IPS-18a (cell line): Measurements from ENCODE around the gene ZNF140.

Source experiments
- H3K27ac ChIP-seq: one replicate; pipeline ENCODE4 v1.5.1; 2013; ENCODE audit warnings: low read length
- H3K27me3 ChIP-seq: one replicate; pipeline ENCODE4 v1.6.1; 2013; ENCODE audit warnings: mild to moderate bottlenecking, low read length; ENCODE audit not compliant: control insufficient read depth, insufficient read depth
- H3K36me3 ChIP-seq: one replicate; pipeline ENCODE4 v1.6.1; 2013; ENCODE audit warnings: low read depth, low read length; ENCODE audit not compliant: control insufficient read depth
- H3K4me1 ChIP-seq: one replicate; pipeline ENCODE4 v1.6.1; 2013; ENCODE audit warnings: low read depth, low read length; ENCODE audit not compliant: control insufficient read depth
- H3K4me3 ChIP-seq: one replicate; pipeline ENCODE4 v1.5.1; 2013; ENCODE audit warnings: low read length
- H3K9ac ChIP-seq: one replicate; pipeline ENCODE4 v1.6.1; 2013; ENCODE audit warnings: mild to moderate bottlenecking, low read length, moderate library complexity
- H3K9me3 ChIP-seq: one replicate; pipeline ENCODE4 v1.6.1; 2013; ENCODE audit warnings: low read depth, low read length; ENCODE audit not compliant: control insufficient read depth

The ZNF140 gene

DNA sequence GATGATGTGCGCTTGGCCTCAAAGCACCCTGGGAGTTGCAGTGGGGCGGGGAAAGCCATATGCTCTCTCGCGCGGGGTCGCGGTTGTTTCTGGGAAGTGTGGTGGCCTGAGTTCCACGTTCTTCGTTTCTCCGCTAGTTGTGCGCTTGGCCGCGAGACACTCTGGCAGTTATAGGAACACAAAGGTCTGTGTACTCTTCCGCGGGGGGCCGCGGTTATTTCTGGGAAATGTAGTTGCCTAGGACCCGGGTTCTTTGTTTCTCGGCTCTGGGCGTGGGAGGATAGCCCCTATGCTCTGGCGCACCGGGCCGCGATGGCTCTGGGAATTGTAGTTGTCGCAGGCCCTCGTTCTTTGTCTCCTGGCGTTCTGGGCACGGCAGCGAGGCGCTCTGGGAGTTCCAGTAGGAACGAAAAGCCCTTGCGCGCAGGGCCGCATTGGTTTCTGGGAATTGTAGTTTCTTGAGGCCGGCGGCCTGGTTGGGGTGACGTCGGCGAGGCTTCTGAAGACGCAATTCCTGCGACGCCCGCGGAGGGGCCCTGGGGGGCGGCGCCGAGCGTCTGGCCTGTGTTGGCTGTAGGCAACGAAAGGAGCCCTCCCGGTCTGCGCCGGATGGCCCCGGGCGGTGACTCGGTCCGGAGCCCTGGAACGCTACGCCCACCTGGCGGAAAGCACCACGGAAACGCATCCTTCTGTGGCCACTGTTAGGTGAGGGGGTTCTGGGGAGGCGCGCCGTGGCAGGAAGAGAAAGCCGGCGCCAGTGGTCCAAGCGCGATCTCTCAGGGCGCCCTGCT lies at the start of gene ZNF140:
Gene ZNF140 (plus strand): TSS at position 556 of the 791 bp plus-strand sequence. CDS start 398 bp downstream, outside the sequence.
- Histone ChIP-seq H3K36me3 (peaks cover 21% of the 10 kb centered on the region), H3K27me3 (no peaks in the 10 kb centered on the region), H3K9me3 (peaks cover 66% of the 10 kb centered on the region), H3K9ac (peak within 1 kb of the TSS; percentile 93), H3K4me1 (no peaks in the 10 kb centered on the region), H3K27ac (peak within 1 kb of the TSS; percentile 96), H3K4me3 (peak within 1 kb of the TSS; percentile 88)

DNA sequence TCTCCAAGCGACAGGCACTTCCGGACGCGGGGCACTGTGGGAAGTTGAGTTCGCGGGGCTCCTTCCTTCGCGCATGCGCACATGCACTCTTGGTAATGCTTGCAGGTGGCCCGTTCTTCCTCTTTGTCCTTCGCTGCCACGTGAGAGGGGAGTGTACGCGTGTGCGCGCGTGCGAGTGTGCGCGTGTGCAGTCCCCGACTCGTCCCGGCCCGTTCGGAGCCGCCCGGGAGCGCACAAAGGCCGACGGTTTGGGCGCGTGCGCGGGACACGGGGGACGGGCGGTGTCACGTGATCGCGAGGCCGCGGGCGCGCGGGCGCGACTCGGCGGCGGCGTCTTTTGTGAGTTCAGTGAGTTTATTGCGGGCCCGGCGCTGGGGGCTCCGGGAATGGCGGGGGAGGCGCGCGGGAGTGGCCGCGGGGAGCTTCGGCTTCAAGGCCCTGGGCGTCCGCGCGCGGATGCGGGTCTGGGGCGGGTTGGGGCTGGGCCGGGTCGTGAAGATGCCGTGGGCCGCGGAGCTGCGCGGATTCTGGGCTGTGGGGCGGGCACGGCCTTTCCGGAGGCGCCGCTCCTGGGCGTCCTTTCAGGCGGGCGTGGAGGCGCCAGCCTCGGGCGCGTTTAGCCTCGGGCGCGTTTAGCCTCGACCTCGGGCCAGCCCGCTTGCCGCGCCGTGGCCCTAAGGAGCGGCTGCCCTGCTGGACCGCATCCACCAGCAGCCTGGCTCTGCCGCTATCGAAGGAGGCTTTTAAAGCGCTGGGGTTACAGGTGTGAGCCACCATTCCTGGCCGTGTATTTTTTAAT lies 43.3 kb upstream of the ZNF140 start, which contains the start of gene ZNF84:
Gene ZNF84 (plus strand): TSS at position 303 of the 799 bp plus-strand sequence. CDS start 3,959 bp downstream, outside the sequence.
- Histone ChIP-seq H3K9me3 (peaks cover 39% of the 10 kb centered on the region), H3K27me3 (no peaks in the 10 kb centered on the region), H3K27ac (peak within 1 kb of the TSS; percentile 30), H3K4me3 (peak within 1 kb of the TSS; percentile 78), H3K4me1 (no peaks in the 10 kb centered on the region), H3K9ac (peak within 1 kb of the TSS; percentile 89), H3K36me3 (peaks cover 19% of the 10 kb centered on the region)

DNA sequence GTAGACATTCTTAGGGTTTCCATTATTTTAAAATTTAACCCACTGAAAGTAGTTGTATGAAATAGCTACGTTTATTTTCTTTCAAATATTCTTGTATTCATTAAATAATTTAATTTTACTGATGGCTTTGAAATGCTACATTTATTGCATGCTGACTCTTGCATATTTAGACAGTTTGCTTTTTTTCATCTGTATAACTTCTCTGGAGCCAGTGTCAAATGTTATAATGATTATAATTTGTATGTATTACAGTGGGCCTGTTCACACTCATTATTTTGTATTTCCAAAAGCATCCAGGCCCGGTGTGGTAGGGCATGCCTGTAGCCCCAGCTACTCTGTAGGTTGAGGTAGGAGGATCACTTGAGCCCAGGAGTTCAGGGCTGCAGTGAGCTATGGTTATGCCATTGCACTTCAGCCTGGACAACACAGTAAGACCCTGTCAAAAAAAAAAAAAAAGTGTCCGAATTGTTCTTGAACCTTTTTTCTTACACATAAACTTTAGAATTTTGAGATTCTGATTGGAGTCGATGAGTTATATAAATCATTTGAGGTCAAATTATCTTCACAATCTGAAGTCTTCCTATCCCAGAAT lies 42.5 kb upstream of the ZNF140 start:
- Histone ChIP-seq H3K27ac (no peak overlapping the region), H3K9ac (peak overlapping the region; percentile 89), H3K9me3 (peaks cover 39% of the 10 kb centered on the region), H3K36me3 (peaks cover 25% of the 10 kb centered on the region), H3K4me1 (no peaks in the 10 kb centered on the region), H3K27me3 (no peaks in the 10 kb centered on the region), H3K4me3 (peak overlapping the region; percentile 78)

DNA sequence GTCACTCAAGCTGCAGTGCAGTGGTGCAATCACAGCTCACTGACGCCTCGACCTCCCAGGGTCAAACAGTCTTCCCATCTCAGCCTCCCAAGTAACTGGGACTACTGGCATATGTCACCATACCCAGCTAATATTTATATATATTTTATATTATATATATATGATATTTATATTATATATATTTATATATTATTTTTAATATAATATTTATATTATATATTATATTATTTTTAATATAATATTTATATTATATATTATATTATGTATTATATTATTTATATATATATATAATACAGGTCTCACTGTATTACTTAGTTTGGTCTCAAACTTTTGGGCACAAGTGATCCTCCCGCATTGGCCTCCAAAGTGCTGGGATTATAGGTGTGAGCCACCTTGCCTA lies 34.0 kb upstream of the ZNF140 start:
- H3K27me3 ChIP-seq: no peaks in the 10 kb centered on the region
- peaks cover 78% of the 10 kb centered on the region for H3K36me3 ChIP-seq
- peaks cover 91% of the 10 kb centered on the region for H3K9me3 ChIP-seq
- H3K9ac ChIP-seq: no peak overlapping the region
- no peaks in the 10 kb centered on the region for H3K4me1 ChIP-seq
- no peak overlapping the region for H3K4me3 ChIP-seq
- H3K27ac ChIP-seq: no peak overlapping the region

DNA sequence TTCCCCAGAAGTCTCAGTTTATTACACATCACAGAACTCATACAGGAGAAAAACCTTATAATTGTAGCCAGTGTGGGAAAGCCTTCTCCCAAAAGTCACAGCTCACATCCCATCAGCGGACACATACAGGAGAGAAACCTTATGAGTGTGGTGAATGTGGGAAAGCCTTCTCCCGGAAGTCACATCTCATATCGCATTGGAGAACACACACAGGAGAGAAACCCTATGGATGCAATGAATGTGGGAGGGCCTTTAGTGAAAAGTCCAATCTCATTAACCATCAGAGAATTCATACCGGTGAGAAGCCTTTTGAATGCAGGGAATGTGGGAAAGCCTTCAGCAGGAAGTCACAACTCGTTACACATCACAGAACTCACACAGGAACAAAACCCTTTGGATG lies 23.3 kb upstream of the ZNF140 start:
- peaks cover 48% of the 10 kb centered on the region for H3K36me3 ChIP-seq
- H3K27ac ChIP-seq: no peak overlapping the region
- peak overlapping the region; percentile 10 for H3K4me3 ChIP-seq
- H3K9ac ChIP-seq: no peak overlapping the region
- no peaks in the 10 kb centered on the region for H3K4me1 ChIP-seq
- no peaks in the 10 kb centered on the region for H3K27me3 ChIP-seq
- H3K9me3 ChIP-seq: peaks cover 94% of the 10 kb centered on the region

DNA sequence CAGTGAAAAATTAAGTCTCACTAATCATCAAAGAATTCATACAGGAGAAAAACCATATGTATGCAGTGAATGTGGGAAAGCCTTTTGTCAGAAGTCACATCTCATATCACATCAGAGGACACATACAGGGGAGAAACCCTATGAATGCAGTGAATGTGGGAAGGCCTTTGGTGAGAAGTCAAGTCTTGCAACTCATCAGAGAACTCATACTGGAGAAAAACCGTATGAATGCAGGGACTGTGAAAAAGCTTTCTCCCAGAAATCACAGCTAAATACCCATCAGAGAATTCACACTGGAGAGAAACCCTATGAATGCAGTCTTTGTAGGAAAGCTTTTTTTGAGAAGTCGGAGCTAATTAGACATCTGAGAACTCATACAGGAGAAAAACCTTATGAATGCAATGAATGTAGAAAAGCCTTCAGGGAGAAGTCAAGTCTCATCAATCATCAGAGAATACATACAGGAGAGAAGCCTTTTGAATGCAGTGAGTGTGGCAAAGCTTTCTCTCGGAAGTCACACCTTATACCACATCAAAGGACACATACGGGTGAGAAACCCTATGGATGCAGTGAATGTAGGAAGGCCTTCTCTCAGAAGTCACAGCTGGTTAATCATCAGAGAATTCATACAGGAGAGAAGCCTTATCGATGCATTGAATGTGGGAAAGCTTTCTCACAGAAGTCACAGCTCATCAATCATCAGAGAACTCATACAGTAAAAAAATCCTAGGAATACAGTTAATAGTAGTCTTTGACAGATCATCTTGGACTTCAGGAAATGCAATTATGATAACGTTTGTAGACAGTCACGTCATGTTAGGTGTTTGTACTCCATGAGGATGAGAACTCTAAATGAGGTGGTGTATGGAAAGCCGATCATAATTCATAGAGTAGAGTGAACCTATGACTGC lies 22.3 kb upstream of the ZNF140 start:
- H3K4me1 ChIP-seq: no peaks in the 10 kb centered on the region
- peak overlapping the region; percentile 25 for H3K4me3 ChIP-seq
- peaks cover 94% of the 10 kb centered on the region for H3K9me3 ChIP-seq
- H3K36me3 ChIP-seq: peaks cover 38% of the 10 kb centered on the region
- no peak overlapping the region for H3K9ac ChIP-seq
- H3K27ac ChIP-seq: no peak overlapping the region
- H3K27me3 ChIP-seq: no peaks in the 10 kb centered on the region

DNA sequence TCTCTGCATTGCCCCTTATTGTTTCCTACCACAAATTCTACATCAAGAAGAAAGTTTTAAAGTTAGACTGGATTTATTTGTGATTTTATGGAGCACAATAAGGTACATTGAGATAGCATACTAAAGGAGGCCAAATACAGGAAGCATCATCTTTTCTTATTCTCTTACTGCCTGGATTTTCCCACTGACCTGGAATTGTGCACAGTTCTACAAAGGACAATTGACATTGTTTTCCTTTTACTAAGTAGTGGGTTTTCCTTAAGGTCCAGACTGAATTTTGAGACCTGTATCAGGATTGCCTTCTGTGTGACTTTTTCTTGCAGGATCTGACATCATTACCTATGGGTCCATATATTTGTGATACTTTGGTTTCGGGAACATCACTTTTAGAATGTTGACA lies 18.8 kb upstream of the ZNF140 start:
- H3K4me1 ChIP-seq: no peaks in the 10 kb centered on the region
- H3K9ac ChIP-seq: no peak overlapping the region
- H3K27ac ChIP-seq: no peak overlapping the region
- no peak overlapping the region for H3K4me3 ChIP-seq
- peaks cover 88% of the 10 kb centered on the region for H3K9me3 ChIP-seq
- no peaks in the 10 kb centered on the region for H3K27me3 ChIP-seq
- peaks cover 20% of the 10 kb centered on the region for H3K36me3 ChIP-seq

DNA sequence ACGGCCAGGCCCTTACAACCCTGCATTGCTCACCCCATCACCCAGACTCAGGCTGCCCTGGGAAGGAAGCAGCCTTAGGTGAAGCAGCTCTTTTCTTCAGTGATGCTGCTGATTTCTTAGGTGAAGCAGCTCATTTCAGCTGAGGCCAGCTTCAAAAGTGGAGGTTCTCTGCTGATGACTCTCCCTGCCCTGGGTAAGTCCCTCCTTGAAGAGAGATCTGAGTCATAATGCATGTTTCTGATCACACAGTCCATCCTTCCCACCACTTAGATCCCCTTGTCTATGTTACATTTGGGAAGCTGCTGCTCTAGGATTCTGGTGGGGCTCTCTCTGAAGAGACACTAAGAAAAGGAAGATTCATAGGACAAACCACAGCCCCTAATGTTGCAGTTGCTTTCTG lies 17.2 kb upstream of the ZNF140 start:
- Histone ChIP-seq H3K27ac (no peak overlapping the region), H3K36me3 (peaks cover 6% of the 10 kb centered on the region), H3K27me3 (no peaks in the 10 kb centered on the region), H3K4me1 (no peaks in the 10 kb centered on the region), H3K4me3 (no peak overlapping the region), H3K9me3 (peaks cover 81% of the 10 kb centered on the region), H3K9ac (no peak overlapping the region)

DNA sequence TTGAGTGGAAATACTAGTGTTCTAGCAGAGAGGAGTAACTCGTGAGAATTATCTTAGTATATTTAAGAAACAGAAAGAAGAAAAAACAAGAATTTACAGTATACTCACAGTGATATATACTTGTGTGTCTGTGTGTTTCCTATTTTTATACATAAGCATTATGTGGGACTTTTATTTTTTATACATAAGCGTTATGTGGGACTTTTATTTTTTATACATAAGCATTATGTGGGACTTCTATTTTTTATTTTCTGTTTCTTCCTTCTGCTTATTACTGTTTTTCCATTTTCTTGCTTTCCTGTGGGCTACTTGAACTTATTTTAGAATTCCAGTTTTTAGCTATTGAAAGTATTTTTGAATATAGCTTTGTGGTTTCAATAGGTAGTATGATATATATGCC lies 6.9 kb upstream of the ZNF140 start:
- Histone ChIP-seq H3K27me3 (no peaks in the 10 kb centered on the region), H3K4me1 (no peaks in the 10 kb centered on the region), H3K36me3 (no peaks in the 10 kb centered on the region), H3K9me3 (peaks cover 55% of the 10 kb centered on the region), H3K9ac (no peak overlapping the region), H3K27ac (no peak overlapping the region), H3K4me3 (no peak overlapping the region)

DNA sequence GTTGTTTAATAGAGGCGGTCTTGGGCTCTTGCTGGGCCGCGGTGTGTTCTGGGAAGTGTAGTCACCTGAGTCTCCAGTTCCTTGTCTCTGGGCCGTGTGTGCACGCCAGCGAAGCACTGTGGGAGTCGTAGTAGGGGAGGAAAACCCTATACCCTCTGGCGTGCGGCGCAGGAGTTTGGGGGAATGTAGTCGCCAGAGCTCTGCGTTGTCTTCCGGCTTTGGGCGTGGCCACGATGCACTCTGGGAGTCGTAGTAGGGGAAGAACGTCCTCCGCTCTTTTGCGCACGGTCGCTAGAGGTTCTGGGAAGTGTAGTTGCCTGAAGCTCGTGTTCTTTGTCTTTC lies 726 bp upstream of the ZNF140 start:
- H3K9ac ChIP-seq: peak overlapping the region; percentile 93
- peak overlapping the region; percentile 88 for H3K4me3 ChIP-seq
- H3K9me3 ChIP-seq: peaks cover 64% of the 10 kb centered on the region
- peak overlapping the region; percentile 96 for H3K27ac ChIP-seq
- peaks cover 15% of the 10 kb centered on the region for H3K36me3 ChIP-seq
- no peaks in the 10 kb centered on the region for H3K27me3 ChIP-seq
- H3K4me1 ChIP-seq: no peaks in the 10 kb centered on the region
